Ovary (tissue), 3 donors: ENCODE data around the gene TRAPPC10.

Source experiments
- EP300 ChIP-seq: sonication (generic); formaldehyde crosslinking; IDR thresholded peaks from one replicate; pipeline ENCODE4 v1.6.1; 2017; ENCODE audit warnings: antibody characterized with exemption
- POLR2A ChIP-seq: fragments of 450-650 bp; IDR thresholded peaks from one replicate; pipeline ENCODE4 v1.6.1; 2017; ENCODE audit warnings: antibody characterized with exemption, mild to moderate bottlenecking, moderate library complexity
- TF ChIP-seq, protein P1 (sequence below), 3 donors: fragments of 450-650 bp in 2 of 3; fragments of 200-600 bp in 1 of 3; IDR thresholded peaks; one replicate each; pipeline versions ENCODE4 v1.5.1 to v1.8.0; 2016 to 2022; ENCODE audit warnings: antibody characterized with exemption in 3 of 3, mild to moderate bottlenecking in 1 of 3
- donor health status: DM: no; HTN: no; CAD: no.

DNA sequence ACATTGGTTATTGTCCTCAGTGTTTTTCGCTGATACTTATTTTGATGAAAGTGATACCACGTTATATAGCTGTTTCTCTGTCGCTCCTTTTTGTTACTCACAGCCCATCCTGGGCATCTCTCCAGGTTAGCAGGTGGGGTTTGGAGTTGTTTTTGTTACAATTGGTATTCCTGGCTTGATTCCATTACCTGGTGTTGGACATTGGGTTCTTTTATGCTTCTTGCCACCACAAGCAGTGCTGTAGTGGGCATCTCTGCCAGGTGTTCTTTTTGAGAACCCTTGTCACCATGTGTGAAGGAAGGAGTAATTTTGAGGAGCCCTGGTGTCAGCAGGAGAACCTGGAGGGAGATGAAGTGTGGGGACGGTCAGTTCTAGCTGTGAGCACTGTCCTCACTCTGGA is 47.6 kb downstream of the TRAPPC10 start:
- no peak for TF ChIP-seq POLR2A
- TF ChIP-seq, protein P1, sequence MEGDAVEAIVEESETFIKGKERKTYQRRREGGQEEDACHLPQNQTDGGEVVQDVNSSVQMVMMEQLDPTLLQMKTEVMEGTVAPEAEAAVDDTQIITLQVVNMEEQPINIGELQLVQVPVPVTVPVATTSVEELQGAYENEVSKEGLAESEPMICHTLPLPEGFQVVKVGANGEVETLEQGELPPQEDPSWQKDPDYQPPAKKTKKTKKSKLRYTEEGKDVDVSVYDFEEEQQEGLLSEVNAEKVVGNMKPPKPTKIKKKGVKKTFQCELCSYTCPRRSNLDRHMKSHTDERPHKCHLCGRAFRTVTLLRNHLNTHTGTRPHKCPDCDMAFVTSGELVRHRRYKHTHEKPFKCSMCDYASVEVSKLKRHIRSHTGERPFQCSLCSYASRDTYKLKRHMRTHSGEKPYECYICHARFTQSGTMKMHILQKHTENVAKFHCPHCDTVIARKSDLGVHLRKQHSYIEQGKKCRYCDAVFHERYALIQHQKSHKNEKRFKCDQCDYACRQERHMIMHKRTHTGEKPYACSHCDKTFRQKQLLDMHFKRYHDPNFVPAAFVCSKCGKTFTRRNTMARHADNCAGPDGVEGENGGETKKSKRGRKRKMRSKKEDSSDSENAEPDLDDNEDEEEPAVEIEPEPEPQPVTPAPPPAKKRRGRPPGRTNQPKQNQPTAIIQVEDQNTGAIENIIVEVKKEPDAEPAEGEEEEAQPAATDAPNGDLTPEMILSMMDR (IDR thresholded peaks at IDR 0.05) = no peak
- no peak for TF ChIP-seq EP300
